ENCODE results near the gene STK38L.
A peak's percentile ranks its signal among the peaks of the same experiment; 100 is the strongest.

The STK38L gene

DNA sequence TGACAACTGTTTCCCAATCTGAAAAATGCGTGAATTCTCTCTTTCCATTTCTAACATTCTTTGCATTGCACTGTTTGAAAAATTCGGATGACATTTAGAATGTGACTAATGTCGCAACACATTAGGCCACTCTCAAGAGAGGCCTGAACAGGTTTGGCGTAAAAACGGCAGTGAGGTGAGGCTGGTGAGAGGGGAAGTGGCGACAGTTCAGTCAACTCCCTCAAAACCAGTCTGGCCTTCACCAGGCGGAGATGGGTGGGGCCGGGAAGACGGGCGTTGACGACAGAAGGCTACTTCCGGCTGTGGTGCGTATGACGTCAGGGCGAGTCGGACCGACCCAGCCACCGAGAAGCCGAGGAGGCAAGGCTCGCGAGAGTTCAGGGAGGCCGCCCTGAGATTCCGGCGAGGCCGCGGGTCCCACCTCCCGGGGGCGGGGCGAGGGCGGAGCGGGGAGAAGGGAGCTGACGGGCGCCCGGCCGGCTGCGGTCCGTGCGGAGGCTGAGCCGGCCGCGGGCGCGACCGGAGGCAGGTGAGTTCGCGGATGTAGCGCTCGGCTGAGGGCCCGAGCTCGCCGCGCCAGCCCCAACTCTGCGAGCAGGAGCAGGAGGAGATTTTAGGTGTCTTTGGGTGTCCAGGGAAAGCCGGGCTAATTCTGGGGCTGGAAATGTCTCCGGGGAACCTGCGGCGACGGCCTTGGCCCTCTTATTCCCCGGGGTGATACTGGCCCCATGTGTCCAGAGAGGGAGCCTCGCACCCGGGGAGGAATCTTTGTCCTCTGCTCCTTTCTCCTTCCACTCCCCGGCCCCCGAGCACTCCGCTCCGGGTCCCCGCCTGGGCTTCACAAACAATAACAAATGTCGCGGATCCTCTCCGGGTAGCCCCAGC lies at the start of gene STK38L:
Gene STK38L (plus strand): TSS at position 483 of the 885 bp plus-strand sequence. CDS start 53,435 bp downstream, outside the sequence.
- DNase-seq (ENCODE audit: low read depth) = peak; percentile 73

DNA sequence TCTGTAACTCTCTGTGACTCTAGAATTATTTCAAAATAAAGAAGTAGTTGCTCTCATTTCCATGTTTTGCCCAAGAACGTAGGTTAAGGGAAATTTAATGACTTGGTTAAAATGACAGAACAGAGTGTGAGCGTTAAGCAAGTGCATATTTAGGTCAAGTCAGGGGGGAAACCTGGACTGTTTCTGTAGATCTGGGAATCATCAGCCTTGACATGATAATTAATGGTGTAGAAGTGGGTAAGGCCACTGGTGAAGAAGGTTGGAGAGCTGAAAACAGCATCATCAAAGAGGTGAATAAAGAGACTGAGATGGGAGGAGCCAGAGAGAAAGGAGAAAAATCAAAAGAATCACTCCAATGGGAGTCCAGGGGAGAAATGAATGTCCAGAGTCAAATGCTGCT lies 49.4 kb upstream of the STK38L start:
- DNase-seq (ENCODE audit: low read depth) = no peak

DNA sequence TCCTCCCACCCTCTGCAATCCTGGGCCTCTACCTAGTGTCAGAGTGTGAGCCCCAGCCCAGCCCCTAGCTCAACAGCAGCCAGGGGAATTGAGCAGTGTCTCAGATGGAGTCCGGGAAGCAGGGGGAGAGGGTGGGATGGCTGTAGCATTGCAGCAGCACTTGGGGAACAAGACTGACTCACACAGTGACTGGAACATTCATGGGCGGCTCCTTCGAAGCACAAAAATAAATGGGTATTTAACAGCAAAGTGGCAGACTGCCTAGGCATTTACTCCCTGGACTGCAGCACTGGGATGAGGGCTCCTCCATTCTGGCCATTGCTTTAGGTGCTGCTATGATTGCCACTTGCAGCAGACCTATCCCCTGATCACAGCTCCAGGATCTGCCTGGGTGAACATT lies 46.0 kb upstream of the STK38L start:
- DNase-seq (ENCODE audit: low read depth) = no peak

DNA sequence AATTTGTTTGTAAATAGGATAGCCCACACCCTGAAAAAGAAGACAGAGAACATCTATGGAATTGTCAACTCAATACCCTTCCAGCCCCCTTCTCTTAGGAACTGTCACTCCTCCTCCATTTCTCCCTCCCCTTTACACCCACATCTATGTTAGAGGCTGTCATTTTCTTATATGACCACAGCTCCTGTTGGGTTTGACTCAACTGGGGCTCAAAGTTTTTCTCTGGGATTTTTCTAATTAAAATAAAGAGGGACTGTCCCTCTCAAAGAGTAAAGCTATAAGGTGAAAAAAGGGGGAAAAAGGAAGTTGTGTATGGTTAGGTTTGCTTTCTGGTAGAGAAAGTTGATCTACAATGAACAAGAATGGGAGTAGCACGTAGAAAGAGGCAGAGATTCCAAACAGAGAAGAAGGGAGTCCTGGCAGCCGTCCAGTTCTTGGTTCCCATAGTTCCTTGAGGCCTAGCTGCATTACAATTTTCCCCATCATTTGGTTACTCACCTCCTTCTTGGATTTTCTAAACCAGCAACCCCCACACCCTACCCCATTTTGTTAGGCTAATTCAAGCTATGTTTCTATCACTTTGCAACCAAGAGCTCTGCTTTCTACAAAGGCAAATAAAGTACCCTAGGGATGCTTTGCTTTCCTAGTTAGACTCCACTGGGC lies 44.3 kb upstream of the STK38L start:
- DNase-seq (ENCODE audit: low read depth) = no peak

DNA sequence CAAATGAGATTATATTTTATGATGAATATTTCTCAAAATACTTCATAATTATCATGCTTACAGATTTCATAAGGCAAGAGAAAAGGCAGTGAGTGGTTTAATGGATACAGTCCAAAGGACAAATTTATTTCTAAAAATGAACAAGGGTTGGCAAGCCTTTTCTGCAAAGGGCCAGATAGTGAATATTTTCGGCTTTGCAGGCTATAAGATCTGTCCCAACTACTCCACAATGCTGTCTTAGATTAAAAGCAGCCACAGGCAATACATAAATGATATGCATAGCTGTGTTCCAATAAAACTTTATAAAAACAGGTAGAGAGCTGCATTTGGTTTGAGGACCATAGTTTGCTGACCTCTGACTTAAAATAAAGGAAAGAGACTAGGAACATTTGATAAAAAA lies 42.9 kb upstream of the STK38L start:
- DNase-seq (ENCODE audit: low read depth) = no peak

DNA sequence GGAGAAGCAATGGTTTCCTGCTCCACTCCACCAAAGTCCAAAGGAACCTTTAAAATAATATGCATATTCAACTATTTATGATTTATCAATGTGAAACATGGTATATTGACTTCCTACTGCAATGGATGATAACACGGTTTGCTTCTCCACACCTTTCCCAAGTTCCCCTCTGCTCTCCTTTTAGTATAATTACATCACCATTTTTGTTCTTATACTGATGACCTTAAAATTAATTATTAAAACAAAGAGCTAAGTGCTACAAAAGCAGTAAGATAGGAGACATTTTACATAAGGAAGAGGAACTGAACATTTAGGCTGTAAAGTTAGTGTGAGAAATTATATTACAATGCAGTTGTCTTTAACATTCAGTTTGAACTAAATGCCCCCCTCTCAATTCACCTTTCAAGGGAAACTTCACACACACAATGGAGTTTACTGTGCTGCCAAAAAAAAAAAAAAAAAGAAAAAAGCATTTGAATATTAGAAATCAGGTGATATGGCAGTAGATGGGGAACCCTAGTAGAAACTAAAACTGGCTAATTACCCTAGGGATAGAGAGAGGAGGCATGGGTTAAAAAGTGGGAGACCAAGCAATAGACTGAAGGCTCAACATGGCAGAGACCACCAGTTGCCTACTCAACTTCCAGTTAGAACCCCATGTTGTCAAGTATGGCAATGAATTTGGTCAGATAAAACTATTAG lies 37.1 kb upstream of the STK38L start:
- DNase-seq (ENCODE audit: low read depth) = no peak

DNA sequence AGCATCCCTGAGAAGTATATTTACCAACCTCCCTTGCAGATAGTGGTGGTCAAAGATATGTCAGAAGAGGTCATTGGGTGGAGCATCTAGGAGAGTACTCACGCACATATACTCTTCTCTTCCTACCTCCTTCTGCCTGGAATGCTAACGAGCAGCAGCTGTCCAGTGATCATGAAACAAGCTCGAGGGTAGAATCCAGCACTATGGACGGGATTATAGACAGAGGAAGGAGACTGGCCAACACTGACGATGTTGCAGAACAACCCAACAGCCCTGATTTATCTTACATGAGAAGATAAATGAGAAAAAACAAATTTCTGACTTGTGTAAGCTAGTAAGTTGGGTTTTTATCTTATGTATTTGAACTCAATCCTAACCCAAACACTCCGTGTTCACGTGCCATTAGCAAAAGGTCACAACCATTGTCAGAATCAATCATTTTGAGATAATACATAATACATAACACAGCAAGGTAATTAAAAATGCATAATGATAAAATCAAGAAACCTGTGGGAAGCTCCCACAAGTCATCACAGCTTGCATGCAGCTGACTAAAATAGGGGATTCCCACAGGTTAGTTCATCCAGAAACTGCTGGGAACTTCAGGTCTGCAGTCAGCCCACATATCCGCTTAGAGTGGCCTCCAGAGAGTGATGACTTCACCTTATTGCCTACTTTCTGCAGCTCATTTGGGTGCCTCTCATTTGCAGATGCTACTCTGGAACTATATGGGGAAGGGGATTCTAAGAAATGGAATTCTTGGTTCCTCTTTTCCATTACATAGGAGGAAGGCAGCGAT lies 36.3 kb upstream of the STK38L start:
- DNase-seq (ENCODE audit: low read depth) = no peak

DNA sequence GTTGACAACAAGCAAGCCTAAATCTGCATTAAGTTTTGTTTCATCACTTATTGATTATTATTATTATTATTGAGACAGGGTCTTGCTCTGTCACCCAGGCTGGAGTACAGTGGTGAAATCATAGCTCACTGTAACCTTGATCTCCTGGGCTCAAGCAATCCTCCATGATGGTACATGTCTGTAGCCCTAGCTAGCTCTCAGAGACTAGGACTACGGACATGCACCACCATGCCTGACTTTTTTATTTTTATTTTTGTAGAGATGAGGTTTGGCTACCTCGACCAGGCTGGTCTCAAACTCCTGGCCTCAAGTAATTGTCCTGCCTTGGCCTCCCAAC lies 35.7 kb upstream of the STK38L start:
- DNase-seq (ENCODE audit: low read depth) = no peak

DNA sequence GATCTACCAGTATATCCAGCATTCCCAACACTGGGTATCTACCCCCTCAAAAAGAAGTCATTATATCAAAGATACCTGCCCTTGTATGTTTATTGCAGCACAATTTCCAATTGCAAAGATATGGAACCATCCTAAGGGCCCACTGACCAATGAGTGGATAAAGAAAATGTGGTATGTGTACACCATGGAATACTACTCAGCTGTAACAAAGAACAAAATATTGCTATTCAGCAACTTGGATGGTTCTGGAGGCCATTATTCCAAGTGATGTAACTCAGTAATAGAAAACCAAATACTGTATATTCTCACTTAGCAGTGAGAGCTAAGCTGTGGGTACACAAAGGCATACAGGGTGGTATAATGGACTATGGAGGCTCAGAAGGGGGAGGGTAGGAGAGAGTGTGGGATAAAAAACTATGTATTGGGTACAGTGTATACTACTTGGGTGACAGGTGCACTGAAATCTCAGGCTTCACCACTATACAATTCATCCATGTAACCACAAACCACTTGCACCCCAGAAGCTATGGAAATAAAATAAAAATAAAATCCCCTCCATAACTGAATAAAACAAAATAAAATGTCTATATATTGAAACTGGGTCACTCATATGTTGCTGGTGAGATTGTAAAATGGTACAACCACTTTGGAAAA lies 34.7 kb upstream of the STK38L start:
- no peak for DNase-seq (ENCODE audit: low read depth)

DNA sequence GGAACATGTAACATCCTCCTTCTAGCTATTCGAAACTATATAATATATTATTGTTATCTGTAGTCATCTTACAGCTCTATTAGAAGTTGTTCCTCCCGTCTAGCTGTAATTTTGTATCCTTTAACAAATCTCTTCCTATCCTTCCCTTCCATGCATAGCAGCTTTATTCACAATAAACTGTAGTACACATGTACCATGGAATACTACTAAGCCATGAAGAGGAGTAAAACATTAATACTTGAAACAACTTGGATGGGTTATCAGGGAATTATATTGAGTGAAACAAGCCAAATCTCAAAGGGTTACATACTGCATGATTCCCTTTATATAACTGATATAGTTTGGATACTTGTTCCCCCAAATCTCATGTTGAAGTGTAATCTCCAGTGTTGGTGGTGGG lies 33.9 kb upstream of the STK38L start:
- DNase-seq (ENCODE audit: low read depth) = no peak

DNA sequence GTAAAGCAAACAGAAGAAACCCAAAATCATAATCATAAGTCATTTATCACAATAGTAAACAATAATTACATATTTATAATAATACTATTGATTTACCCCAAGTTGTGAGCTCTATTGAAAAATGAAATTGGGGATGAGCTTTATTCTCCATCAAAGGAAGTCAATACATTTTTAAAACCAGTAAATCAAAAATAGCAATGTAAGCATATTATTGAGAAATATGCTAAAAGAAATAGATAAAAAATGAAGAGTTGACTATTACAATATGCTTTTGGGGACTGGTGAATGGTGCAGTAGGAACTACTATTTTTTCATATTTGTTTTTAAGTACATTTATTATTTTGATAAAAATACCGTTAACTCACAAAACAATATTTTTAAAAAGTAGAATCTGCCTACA lies 31.2 kb upstream of the STK38L start:
- no peak for DNase-seq (ENCODE audit: low read depth)

DNA sequence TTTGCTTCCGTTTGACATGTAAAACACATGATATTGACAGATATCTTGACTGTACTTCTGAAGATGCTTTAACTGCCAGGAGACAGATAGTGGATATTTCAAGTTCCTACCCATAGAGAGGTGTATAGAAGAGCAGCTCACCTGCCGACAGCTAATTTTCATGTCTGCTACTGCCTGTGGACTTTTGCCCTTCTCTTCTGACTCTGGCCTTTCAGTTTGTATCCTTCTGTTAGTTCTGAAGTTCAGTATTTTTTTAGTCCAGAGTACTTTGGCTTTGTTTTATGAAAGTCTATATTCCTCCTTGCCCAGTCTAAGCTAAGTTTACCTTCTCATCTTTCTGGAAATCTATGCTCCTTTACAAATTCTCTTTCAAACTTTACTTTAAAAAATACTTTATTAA lies 30.8 kb upstream of the STK38L start:
- no peak for DNase-seq (ENCODE audit: low read depth)

DNA sequence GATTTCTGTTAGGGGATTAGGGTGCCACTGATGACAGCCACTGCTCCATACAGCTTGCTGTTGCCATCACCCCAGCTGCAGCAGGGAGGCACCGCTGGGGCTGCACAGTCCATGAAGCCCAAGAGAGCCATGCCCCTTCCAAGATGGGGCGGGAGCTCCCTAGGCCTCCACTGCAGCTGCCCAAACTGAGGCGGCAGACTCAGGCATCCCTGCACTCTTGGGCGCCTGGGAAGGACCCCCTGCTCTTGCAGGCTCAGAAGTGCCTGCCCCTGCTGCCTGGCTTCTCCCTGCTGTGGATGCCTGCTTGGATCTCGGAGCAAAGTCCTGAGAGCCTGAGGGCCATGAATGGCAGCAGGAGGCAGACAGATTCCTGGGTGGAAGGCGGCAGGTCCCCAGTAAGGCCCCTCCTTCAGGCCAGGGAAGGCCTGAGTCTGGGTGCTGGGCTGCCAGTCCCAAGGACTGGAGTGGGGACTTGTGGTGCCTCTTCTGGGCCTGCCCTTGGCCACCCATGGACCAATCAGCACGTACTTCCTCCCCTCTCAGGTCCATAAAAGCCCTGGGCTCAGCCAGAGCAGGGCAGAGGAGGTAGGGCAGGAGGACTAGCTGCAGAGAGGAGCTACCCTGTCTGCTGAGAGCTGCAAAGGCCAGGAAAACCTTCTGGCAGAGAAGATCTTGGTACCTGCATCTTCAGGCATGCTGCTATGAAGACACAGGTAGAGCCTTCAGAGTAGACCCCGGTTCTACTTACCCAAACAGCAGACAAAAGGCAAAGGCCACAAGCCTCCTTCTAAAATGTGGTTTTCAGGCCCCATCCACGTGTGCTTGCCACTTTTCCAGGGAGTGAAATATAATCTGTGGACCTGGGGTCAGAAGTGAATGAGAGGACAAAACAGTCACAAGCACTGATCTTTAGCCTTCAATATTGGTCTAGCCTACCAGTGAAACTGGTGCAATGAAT lies 30.0 kb upstream of the STK38L start:
- no peak for DNase-seq (ENCODE audit: low read depth)

DNA sequence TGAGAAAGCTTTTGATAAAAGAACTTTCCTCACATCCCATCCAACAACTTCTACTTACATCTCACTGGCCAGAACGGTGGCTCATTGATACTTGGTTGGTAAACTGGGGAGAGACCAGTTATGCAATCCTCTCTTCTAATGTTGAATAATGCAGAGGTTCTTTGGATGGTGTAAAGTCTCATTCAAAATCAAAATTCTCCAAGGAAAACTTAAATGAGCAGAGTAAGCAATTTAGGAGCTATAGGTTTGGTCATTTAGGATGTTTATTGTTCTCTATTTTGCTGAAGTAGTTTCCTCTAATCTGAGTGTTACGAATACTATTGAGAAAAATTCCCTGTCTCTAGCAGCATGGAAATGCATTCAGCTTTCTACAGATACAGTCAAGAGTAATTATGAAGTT lies 26.5 kb upstream of the STK38L start:
- no peak for DNase-seq (ENCODE audit: low read depth)

DNA sequence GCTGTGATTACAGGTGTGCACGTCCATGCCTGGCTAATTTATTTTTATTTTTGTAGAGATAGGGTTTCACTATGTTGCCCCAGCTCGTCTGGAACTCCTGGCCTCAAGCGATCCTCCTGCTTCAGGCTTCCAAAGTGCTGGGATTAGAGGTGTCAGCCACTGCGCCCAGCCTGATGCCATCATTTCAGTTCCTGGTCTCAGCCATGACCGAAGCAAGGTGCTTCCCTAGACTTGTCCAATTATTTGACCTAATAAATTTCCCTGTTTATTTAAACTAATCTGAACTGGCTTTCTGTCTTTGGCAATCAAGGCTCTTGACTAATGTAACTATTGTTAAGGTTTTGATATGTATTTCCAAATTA lies 24.4 kb upstream of the STK38L start:
- no peak for DNase-seq (ENCODE audit: low read depth)

DNA sequence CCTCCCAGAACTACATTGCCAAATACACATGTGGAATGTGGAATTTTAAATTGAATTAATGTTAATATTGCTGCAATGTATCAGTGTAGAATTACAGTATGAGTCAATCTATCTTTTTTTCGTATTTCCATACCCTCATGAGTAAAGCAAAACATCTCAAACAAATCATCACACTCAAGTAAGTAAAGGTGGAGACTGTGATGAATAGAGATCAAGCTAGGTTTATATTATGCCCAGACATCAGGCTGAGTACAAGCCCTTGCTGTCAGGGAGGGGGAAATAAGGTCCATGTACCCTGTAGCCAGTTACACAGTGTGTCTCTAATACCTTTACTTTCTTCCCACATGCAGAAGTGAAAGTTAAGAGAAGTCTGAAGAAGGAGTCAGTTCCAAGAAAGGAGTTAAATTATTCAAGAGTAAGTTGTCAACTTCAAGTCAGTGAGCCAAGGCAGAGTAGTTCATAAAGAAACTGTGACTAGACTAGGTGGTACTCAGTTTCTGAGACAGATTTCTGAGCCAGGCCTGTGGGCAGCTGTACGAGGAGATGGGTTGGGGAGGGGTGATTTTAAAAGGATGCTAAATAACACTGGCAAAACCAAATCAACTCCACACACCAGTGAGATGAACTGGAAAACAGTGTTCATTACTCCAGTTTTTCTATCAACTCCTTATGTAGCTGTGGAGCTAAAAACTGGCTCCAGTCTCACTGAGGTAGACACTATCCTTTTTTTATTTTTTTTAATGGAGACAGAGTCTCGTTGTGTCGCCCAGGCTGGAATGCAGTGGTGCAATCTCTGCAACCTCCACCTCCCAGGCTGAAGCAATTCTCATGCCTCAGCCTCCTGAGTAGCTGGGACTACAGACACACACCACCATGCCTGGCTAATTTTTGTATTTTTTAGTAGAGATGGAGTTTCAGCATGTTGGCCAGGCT lies 23.8 kb upstream of the STK38L start:
- DNase-seq (ENCODE audit: low read depth) = no peak

DNA sequence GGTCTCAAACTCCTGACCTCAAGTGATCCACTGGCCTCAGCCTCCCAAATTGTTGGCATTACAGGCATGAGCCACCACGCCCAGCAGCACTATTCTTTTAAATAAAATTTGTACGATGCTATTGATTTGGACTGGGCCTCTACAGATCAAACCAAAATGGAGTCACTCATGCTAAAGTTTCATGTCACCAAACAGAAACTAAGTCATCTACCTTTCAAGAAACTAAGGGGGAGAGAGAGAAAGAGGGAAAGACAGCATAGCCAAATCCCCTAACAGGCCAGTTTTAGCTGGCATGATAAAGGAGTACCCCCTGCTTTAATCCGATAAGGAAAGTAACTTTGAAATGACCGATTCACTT lies 23.1 kb upstream of the STK38L start:
- DNase-seq (ENCODE audit: low read depth) = no peak

DNA sequence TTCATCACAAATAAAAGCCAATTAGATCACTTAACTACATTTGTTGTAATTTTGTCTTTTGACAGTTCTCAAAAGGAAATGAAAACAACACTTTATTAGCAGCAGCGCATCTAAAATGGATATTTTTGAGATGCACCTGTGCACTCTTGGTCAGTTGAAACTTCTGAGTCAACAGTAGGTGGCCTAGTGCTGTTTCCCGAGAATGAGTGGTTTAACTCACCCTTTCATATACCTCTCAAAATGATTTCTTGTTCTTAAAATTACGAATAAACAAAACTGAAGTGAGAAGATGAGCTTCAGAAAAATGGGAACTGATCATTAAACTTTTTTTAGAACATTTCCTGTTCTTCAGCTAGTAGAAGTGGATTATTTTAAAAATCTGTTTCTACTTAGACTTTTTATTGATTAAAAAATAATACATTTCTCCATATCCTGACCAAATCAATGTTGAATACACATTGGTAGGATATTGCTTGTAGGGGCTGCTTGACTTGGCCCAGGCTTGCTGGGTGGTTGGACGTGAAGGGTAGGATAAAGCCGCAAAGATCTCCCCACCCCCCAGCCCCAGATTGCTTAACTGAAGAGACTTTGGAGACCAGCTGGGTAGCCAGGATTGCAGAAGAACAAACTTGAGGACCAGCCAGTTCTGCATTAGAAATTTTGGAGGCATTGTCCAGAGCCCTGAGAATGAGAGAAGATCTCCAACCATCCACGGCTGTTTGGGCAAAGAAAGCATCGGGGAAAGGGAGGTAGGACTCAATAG lies 22.3 kb upstream of the STK38L start:
- no peak for DNase-seq (ENCODE audit: low read depth)

DNA sequence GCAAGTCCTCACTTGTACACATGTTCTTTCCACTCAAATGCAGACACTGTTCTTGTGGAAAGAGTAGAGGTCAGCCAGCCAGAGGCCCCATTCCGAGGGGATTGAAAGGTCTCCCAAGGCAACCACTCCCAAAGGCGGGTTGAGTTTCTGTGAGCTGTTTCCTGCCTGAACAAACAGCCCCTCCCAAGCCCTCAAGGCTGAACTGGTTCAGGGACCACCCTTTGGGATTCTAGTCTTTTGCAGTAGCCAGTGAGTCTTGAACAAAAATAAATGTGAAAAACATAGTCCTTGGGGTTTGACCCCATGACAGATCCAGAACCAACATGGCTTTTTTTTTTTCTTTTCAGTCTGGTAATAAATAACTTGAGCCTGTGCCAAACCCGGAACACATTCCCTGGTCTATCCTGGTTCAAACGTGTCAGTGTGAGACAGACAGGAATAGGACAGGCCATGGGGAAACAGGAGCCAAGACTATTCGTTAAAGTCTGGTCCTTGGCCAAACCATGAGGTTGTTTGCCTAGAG lies 17.6 kb upstream of the STK38L start:
- DNase-seq (ENCODE audit: low read depth) = no peak

Measured in HS-5 (cell line).